B cell (primary cell): ENCODE results near the gene FYN. TPM values are rescaled to one million over a fixed set of nuclear protein-coding genes. Genes with fewer than 3 reads are reported as not detected.

Experiments used
- ATAC-seq: fragments of 200-7000 bp; cut with Tn5 transposase; one replicate; pipeline ENCODE4 v1.10.0; 2021; ENCODE audit warnings: low read depth, mild to moderate bottlenecking, moderate number of reproducible peaks, moderate library complexity
- CTCF ChIA-PET: fragments of 350-600 bp; sonication (Branson Sonifier 250); formaldehyde crosslinking; loops from one replicate; lab custom pipeline; 2021; ENCODE audit warnings: antibody characterized with exemption, inconsistent platforms; lab: Charles Lee
- POLR2A ChIA-PET: fragments of 350-600 bp; sonication (Branson Sonifier 250); formaldehyde crosslinking; loops from one replicate; lab custom pipeline; 2021; ENCODE audit warnings: antibody characterized with exemption; lab: Charles Lee
- DNase-seq: peaks from one replicate; pipeline ENCODE4 v3.0.0; 2013
- H2AFZ ChIP-seq: 2 replicates; pipeline ENCODE4 v1.6.1; 2012; ENCODE audit warnings: mild to moderate bottlenecking, low read depth, low read length; ENCODE audit not compliant: insufficient read depth, poor library complexity, severe bottlenecking
- H3K27ac ChIP-seq, 2 donors: 1 replicate in 1 of 2; 2 replicates in 1 of 2; pipeline ENCODE4 v1.5.1; 2012 to 2013; ENCODE audit warnings: low read length in 2 of 2, mild to moderate bottlenecking in 2 of 2, moderate library complexity in 1 of 2
- H3K27me3 ChIP-seq, 4 experiments: fragments of 200-600 bp in 1 of 4; sonication (generic) in 1 of 4; replicated peaks in 1 of 4; 1 replicate in 2 of 4; 2 replicates in 2 of 4; pipeline versions ENCODE4 v1.6.1 to v1.7.0; 2013 to 2016; ENCODE audit warnings: low read length in 3 of 4, mild to moderate bottlenecking in 2 of 4, mixed read lengths in 1 of 4, moderate library complexity in 1 of 4; ENCODE audit not compliant: insufficient read depth in 4 of 4, control insufficient read depth in 3 of 4; ENCODE audit errors: control extremely low read depth in 1 of 4
- H3K36me3 ChIP-seq, 2 experiments: replicated peaks in 1 of 2; 1 replicate in 1 of 2; 2 replicates in 1 of 2; pipeline versions ENCODE4 v1.6.1 to v1.7.1; 2013; ENCODE audit warnings: low read length in 1 of 2; ENCODE audit not compliant: insufficient read depth in 2 of 2, control insufficient read depth in 1 of 2; ENCODE audit errors: control extremely low read depth in 1 of 2, extremely low read depth in 1 of 2
- H3K4me1 ChIP-seq, 2 donors: fragments of 200-600 bp in 1 of 2; sonication (generic) in 1 of 2; 1 replicate in 1 of 2; 2 replicates in 1 of 2; pipeline versions ENCODE4 v1.5.1 to v1.6.1; 2013 to 2017; ENCODE audit warnings: low read length in 2 of 2; ENCODE audit not compliant: control insufficient read depth in 2 of 2, insufficient read depth in 2 of 2
- H3K4me2 ChIP-seq: replicated peaks from 2 replicates; pipeline ENCODE3; 2012; ENCODE audit warnings: mild to moderate bottlenecking, low read depth, low read length; ENCODE audit not compliant: poor library complexity, severe bottlenecking
- H3K4me3 ChIP-seq, 5 experiments: fragments of 200-600 bp in 1 of 5; sonication (generic) in 1 of 5; 1 replicate in 3 of 5; 2 replicates in 2 of 5; pipeline versions ENCODE4 v1.5.1 to v1.7.0; 2011 to 2016; ENCODE audit warnings: low read length in 4 of 5, mild to moderate bottlenecking in 4 of 5, low read depth in 2 of 5, control low read depth in 1 of 5, moderate library complexity in 1 of 5; ENCODE audit not compliant: insufficient read depth in 1 of 5; ENCODE audit errors: control extremely low read depth in 1 of 5, extremely low read depth in 1 of 5
- H3K79me2 ChIP-seq: fragments of 200-600 bp; sonication (generic); one replicate; pipeline ENCODE4 v1.6.0; 2016; ENCODE audit warnings: low read length; ENCODE audit not compliant: control insufficient read depth, insufficient read depth
- H3K9ac ChIP-seq: fragments of 200-600 bp; sonication (generic); 2 replicates; pipeline ENCODE4 v1.6.1; 2017; ENCODE audit warnings: mild to moderate bottlenecking, low read length, moderate library complexity
- H3K9me3 ChIP-seq, 3 donors: one replicate each; pipeline versions ENCODE4 v1.6.1 to v1.7.1; 2013; ENCODE audit warnings: low read length in 2 of 3; ENCODE audit not compliant: control insufficient read depth in 2 of 3, insufficient read depth in 1 of 3; ENCODE audit errors: control extremely low read depth in 1 of 3
- H4K20me1 ChIP-seq: 2 replicates; pipeline ENCODE4 v1.6.0; 2012; ENCODE audit warnings: mild to moderate bottlenecking, low read length; ENCODE audit not compliant: insufficient read depth, control insufficient read depth, poor library complexity, severe bottlenecking
- H3K27ac Mint-ChIP-seq: one replicate; pipeline ENCODE4 v1.8.0; 2021; ENCODE audit warnings: mixed read lengths
- H3K27me3 Mint-ChIP-seq: one replicate; pipeline ENCODE4 v1.8.0; 2021; ENCODE audit warnings: mixed read lengths
- H3K4me1 Mint-ChIP-seq: one replicate; pipeline ENCODE4 v1.8.0; 2021; ENCODE audit warnings: mixed read lengths
- H3K4me3 Mint-ChIP-seq: one replicate; pipeline ENCODE4 v1.8.0; 2021; ENCODE audit warnings: mixed read lengths
- H3K9me3 Mint-ChIP-seq: one replicate; pipeline ENCODE4 v1.8.0; 2022; ENCODE audit warnings: mixed read lengths; ENCODE audit not compliant: insufficient read depth
- EZH2 ChIP-seq: IDR thresholded peaks from 2 replicates; pipeline ENCODE4 v1.6.1; 2012; ENCODE audit warnings: borderline replicate concordance, low read depth, mild to moderate bottlenecking, moderate library complexity, low read length; ENCODE audit not compliant: insufficient read depth, poor library complexity, severe bottlenecking
- WGBS: methylation state at CpG from one replicate; pipeline ENCODE4 v1.1.5; 2013; ENCODE audit warnings: missing lambda C conversion rate; ENCODE audit not compliant: insufficient coverage; 5-methylcytosine and 5-hydroxymethylcytosine counted together
- intact Hi-C: fragments of 100-400 bp; cut with micrococcal nuclease; formaldehyde crosslinking; loops from one replicate; pipeline ENCODE4 v1.10.0; 2022
- polyA plus RNA-seq: library from polyadenylated mRNA; depleted of rRNA; stranded (reverse); fragments of >200 nt; gene quantifications from 2 replicates; pipeline ENCODE4 v1.2.3, GENCODE V29; 2012
- total RNA-seq, 2 donors: library from RNA; stranded (reverse); fragments of 120-200 nt in 1 of 2; gene quantifications; 1 replicate in 1 of 2; 2 replicates in 1 of 2; pipeline versions ENCODE4 v1.2.3 to v1.2.4, GENCODE V29; 2013 to 2022
- TF ChIP-seq, protein P1 (sequence below): fragments of 200-600 bp; IDR thresholded peaks from one replicate; pipeline ENCODE4 v1.8.0; 2022; ENCODE audit warnings: antibody characterized with exemption, mild to moderate bottlenecking

FYN gene
- total and polyA plus RNA-seq, 2 donors (not counting 1 experiment from before 2014, with no cell fraction given) = 54.1 to 94.0 TPM

DNA sequence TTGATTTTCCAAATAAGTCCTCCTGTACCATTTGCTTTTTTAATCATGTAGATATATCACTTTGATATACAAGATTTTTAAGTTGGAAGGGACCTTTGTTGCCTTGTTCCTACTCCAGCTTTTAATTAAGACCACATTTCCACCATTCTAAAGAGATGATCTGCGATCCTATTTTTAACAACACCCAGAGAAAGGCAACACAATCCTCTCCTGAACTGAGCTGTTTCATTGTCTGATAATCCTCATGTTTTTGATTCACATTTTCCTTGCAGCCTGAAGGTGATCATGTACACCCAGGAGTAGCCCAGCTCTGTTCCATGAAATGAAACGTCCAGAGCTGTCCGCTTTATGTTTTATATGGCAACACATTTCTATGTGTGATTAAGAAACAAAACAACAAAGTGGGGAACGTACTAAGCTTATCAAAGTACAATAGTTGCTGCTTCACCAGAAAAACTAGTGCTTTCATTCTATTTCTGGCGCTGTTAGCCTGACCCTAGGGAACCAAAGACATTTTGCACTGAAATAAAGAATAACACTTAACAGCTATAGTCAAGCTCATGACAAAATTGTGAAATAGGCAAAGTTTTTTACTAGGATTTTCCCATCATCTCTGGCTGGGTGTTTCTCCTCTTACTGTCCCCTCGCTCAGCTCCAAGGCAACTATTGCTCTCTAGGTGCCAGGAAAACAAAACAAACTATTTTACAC, 245.0 kb downstream of the FYN start:
- POLR2A ChIA-PET = no interaction called here
- Histone ChIP-seq H3K27me3 (peaks cover 0 to 3% (median 0%) of the 10 kb centered on the region in 4 experiments), H3K9me3 (peaks cover 0 to 5% (median 5%) of the 10 kb centered on the region in 3 donors), H3K79me2 (no peaks in the 10 kb centered on the region), H3K4me3 (no peak overlapping the region), H2AFZ (no peak overlapping the region), H3K4me2 (no peak overlapping the region), H3K4me1 (no peaks in the 10 kb centered on the region), H3K9ac (no peak overlapping the region), H3K27ac (no peak overlapping the region), H4K20me1 (no peaks in the 10 kb centered on the region), H3K36me3 (no peaks in the 10 kb centered on the region)
- H3K27ac Mint-ChIP-seq = no peak overlapping the region
- H3K4me3 Mint-ChIP-seq = no peak overlapping the region
- peaks cover 2% of the 10 kb centered on the region for H3K9me3 Mint-ChIP-seq
- H3K27me3 Mint-ChIP-seq = peaks cover 12% of the 10 kb centered on the region
- 100% methylated on average over 1 of the region's 6 CpGs for WGBS
- DNase-seq (no peak), ATAC-seq (no peak)
- TF ChIP-seq, protein P1, sequence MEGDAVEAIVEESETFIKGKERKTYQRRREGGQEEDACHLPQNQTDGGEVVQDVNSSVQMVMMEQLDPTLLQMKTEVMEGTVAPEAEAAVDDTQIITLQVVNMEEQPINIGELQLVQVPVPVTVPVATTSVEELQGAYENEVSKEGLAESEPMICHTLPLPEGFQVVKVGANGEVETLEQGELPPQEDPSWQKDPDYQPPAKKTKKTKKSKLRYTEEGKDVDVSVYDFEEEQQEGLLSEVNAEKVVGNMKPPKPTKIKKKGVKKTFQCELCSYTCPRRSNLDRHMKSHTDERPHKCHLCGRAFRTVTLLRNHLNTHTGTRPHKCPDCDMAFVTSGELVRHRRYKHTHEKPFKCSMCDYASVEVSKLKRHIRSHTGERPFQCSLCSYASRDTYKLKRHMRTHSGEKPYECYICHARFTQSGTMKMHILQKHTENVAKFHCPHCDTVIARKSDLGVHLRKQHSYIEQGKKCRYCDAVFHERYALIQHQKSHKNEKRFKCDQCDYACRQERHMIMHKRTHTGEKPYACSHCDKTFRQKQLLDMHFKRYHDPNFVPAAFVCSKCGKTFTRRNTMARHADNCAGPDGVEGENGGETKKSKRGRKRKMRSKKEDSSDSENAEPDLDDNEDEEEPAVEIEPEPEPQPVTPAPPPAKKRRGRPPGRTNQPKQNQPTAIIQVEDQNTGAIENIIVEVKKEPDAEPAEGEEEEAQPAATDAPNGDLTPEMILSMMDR = no peak
- no peak for TF ChIP-seq EZH2
- CTCF ChIA-PET = interaction anchor here (1.8 kb wide), 1 partner anchor 15 kb away, joined by 4 read pairs; no protein-coding TSS in a partner anchor
- intact Hi-C loops = no loop called here
- no peaks in the 10 kb centered on the region for H3K4me1 Mint-ChIP-seq

DNA sequence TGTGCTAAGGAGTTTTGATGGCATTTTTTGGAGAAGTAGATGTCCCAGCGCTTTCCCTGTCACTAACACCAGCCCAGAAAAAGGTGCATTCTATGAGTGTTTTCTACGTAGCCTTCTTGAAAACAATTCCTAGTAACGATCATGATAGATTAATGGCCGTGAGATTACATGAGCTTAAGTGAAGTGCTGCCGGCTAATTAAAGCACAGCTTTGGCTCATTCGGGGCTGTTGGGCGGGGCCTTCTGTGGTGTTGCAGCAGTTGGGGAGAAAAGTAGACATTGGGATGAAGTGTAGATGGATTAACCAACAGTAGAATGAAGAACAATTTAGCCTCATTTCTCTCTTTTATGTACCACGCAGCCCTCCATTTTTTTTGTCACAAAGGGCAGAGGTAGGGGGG, 246.8 kb downstream of the FYN start:
- ChIA-PET CTCF (no interaction called here), POLR2A (no interaction called here)
- H3K27ac Mint-ChIP-seq = no peak overlapping the region
- Histone ChIP-seq H3K27me3 (peaks cover 0 to 3% (median 0%) of the 10 kb centered on the region in 4 experiments), H2AFZ (no peak overlapping the region), H3K4me1 (no peaks in the 10 kb centered on the region), H3K9ac (no peak overlapping the region), H3K4me2 (no peak overlapping the region), H3K36me3 (no peaks in the 10 kb centered on the region), H3K9me3 (peaks cover 0 to 5% (median 5%) of the 10 kb centered on the region in 3 donors), H3K4me3 (no peak overlapping the region), H3K79me2 (no peaks in the 10 kb centered on the region), H4K20me1 (no peaks in the 10 kb centered on the region), H3K27ac (no peak overlapping the region)
- H3K4me1 Mint-ChIP-seq = no peaks in the 10 kb centered on the region
- no peak for ATAC-seq
- intact Hi-C loops = no loop called here
- peaks cover 2% of the 10 kb centered on the region for H3K9me3 Mint-ChIP-seq
- peaks cover 4% of the 10 kb centered on the region for H3K27me3 Mint-ChIP-seq
- no peak for DNase-seq
- 96% methylated on average over 4 of the region's 8 CpGs for WGBS
- TF ChIP-seq EZH2 = no peak
- TF ChIP-seq, protein P1 = no peak
- no peak overlapping the region for H3K4me3 Mint-ChIP-seq
